Liver (tissue), 3 donors: ENCODE measurements around the gene ANKRD13A.
"Not testable (repeated sequence)": the region's sequence is repeated elsewhere in the genome, so short reads cannot be mapped to it uniquely, and the experiment has no call there.

ENCODE experiments used
- RAD21 ChIP-seq, 2 donors: IDR thresholded peaks; 2 replicates each; pipeline ENCODE4 v1.6.1; 2016; ENCODE audit warnings: antibody characterized with exemption in 2 of 2, mild to moderate bottlenecking in 2 of 2
- YY1 ChIP-seq: IDR thresholded peaks from 2 replicates; pipeline ENCODE4 v1.6.1; 2016; ENCODE audit warnings: antibody characterized with exemption, mild to moderate bottlenecking
- TF ChIP-seq, protein P1 (sequence below): fragments of 150-350 bp; IDR thresholded peaks from 2 replicates; pipeline ENCODE4 v1.5.1; 2017; ENCODE audit warnings: improper control_type of control experiment, low read depth, low read length; ENCODE audit not compliant: missing input control
- donor health status: healthy.
- donor health status: healthy.

GRCh38 chr12:110049666-110050065 lies 50.4 kb downstream of the ANKRD13A start:
- TF ChIP-seq RAD21 (IDR thresholded peaks at IDR 0.05); YY1: not testable (repeated sequence)
- TF ChIP-seq, protein P1, sequence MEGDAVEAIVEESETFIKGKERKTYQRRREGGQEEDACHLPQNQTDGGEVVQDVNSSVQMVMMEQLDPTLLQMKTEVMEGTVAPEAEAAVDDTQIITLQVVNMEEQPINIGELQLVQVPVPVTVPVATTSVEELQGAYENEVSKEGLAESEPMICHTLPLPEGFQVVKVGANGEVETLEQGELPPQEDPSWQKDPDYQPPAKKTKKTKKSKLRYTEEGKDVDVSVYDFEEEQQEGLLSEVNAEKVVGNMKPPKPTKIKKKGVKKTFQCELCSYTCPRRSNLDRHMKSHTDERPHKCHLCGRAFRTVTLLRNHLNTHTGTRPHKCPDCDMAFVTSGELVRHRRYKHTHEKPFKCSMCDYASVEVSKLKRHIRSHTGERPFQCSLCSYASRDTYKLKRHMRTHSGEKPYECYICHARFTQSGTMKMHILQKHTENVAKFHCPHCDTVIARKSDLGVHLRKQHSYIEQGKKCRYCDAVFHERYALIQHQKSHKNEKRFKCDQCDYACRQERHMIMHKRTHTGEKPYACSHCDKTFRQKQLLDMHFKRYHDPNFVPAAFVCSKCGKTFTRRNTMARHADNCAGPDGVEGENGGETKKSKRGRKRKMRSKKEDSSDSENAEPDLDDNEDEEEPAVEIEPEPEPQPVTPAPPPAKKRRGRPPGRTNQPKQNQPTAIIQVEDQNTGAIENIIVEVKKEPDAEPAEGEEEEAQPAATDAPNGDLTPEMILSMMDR: not testable (repeated sequence)
